H9 (cell line): ENCODE results near the gene WBP1. TPM values are rescaled to one million over a fixed set of nuclear protein-coding genes. Genes with fewer than 3 reads are reported as not detected.

Experiments used
- DNase-seq: peaks from one replicate; pipeline ENCODE4 v3.0.0-alpha.2; 2017
- H2AFZ ChIP-seq: one replicate; pipeline ENCODE4 v1.6.1; 2013; ENCODE audit warnings: mild to moderate bottlenecking, low read length, control low read depth, moderate library complexity
- H2AK5ac ChIP-seq: 2 replicates; pipeline ENCODE4 v1.6.1; 2013; ENCODE audit warnings: low read length, control low read depth, mixed read lengths; ENCODE audit not compliant: insufficient read length
- H2BK120ac ChIP-seq: one replicate; pipeline ENCODE4 v1.6.1; 2013; ENCODE audit warnings: low read depth, mild to moderate bottlenecking, low read length, control low read depth, inconsistent platforms; ENCODE audit not compliant: poor library complexity, severe bottlenecking
- H2BK12ac ChIP-seq: 2 replicates; pipeline ENCODE4 v1.6.1; 2013; ENCODE audit warnings: low read length, control low read depth, mixed read lengths, low read depth; ENCODE audit not compliant: insufficient read length
- H2BK15ac ChIP-seq: 2 replicates; pipeline ENCODE4 v1.6.1; 2013; ENCODE audit warnings: low read depth, low read length, control low read depth
- H2BK20ac ChIP-seq: one replicate; pipeline ENCODE4 v1.6.1; 2013; ENCODE audit warnings: low read depth, mild to moderate bottlenecking, low read length, control low read depth, inconsistent platforms; ENCODE audit not compliant: poor library complexity, severe bottlenecking
- H2BK5ac ChIP-seq: 2 replicates; pipeline ENCODE4 v1.6.1; 2013; ENCODE audit warnings: low read length, control low read depth, mixed read lengths; ENCODE audit not compliant: insufficient read length
- H3K14ac ChIP-seq: 2 replicates; pipeline ENCODE4 v1.6.1; 2013; ENCODE audit warnings: low read length, control low read depth; ENCODE audit not compliant: insufficient read depth
- H3K18ac ChIP-seq: 2 replicates; pipeline ENCODE4 v1.6.1; 2013; ENCODE audit warnings: low read depth, mild to moderate bottlenecking, mixed read lengths, low read length, control low read depth; ENCODE audit not compliant: insufficient read length
- H3K23ac ChIP-seq: 2 replicates; pipeline ENCODE4 v1.6.1; 2013; ENCODE audit warnings: low read length, control low read depth, mixed read lengths, low read depth; ENCODE audit not compliant: insufficient read length
- H3K23me2 ChIP-seq: 2 replicates; pipeline ENCODE4 v1.6.1; 2013; ENCODE audit warnings: low read depth, mild to moderate bottlenecking, mixed read lengths, low read length, control low read depth; ENCODE audit not compliant: insufficient read length, poor library complexity, severe bottlenecking
- H3K27ac ChIP-seq: 2 replicates; pipeline ENCODE4 v1.5.1; 2013; ENCODE audit warnings: low read length, control low read depth, mixed read lengths, low read depth; ENCODE audit not compliant: insufficient read length
- H3K27me3 ChIP-seq: 2 replicates; pipeline ENCODE4 v1.6.1; 2013; ENCODE audit warnings: low read length, control low read depth, inconsistent platforms; ENCODE audit not compliant: insufficient read depth
- H3K4ac ChIP-seq: 2 replicates; pipeline ENCODE4 v1.6.1; 2013; ENCODE audit warnings: low read depth, mild to moderate bottlenecking, control low read depth, inconsistent platforms, low read length, moderate library complexity
- H3K4me1 ChIP-seq: 2 replicates; pipeline ENCODE4 v1.6.1; 2013; ENCODE audit warnings: low read length, control low read depth, inconsistent platforms; ENCODE audit not compliant: insufficient read depth
- H3K4me2 ChIP-seq: 2 replicates; pipeline ENCODE4 v1.6.1; 2013; ENCODE audit warnings: low read length, control low read depth, mixed read lengths; ENCODE audit not compliant: insufficient read length, insufficient read depth
- H3K56ac ChIP-seq: 2 replicates; pipeline ENCODE4 v1.6.1; 2013; ENCODE audit warnings: low read depth, mild to moderate bottlenecking, mixed read lengths, low read length, control low read depth; ENCODE audit not compliant: insufficient read length
- H3K79me1 ChIP-seq: 2 replicates; pipeline ENCODE4 v1.6.1; 2013; ENCODE audit warnings: low read depth, mild to moderate bottlenecking, moderate library complexity, low read length, control low read depth, inconsistent platforms; ENCODE audit not compliant: insufficient read depth, poor library complexity, severe bottlenecking
- H3K79me2 ChIP-seq: 2 replicates; pipeline ENCODE4 v1.6.1; 2013; ENCODE audit warnings: low read length, control low read depth, inconsistent platforms; ENCODE audit not compliant: insufficient read depth
- H3K9ac ChIP-seq: 2 replicates; pipeline ENCODE4 v1.6.1; 2013; ENCODE audit warnings: low read length, control low read depth, mixed read lengths; ENCODE audit not compliant: insufficient read length; ENCODE audit errors: extremely low read depth
- H3K9me3 ChIP-seq: one replicate; pipeline ENCODE4 v1.6.1; 2013; ENCODE audit warnings: low read depth, low read length, inconsistent platforms; ENCODE audit not compliant: control insufficient read depth
- H3T11ph ChIP-seq: one replicate; pipeline ENCODE4 v1.6.1; 2013; ENCODE audit warnings: mild to moderate bottlenecking, low read length, control low read depth, inconsistent platforms
- H4K20me1 ChIP-seq: one replicate; pipeline ENCODE4 v1.6.1; 2013; ENCODE audit not compliant: control insufficient read depth, insufficient read length, insufficient read depth
- H4K5ac ChIP-seq: 2 replicates; pipeline ENCODE4 v1.6.1; 2013; ENCODE audit warnings: low read depth, mild to moderate bottlenecking, mixed read lengths, low read length, control low read depth; ENCODE audit not compliant: insufficient read length
- H4K8ac ChIP-seq: replicated peaks from 2 replicates; pipeline ENCODE4 v1.6.1; 2013; ENCODE audit warnings: low read length, control low read depth, mixed read lengths, low read depth; ENCODE audit not compliant: insufficient read length
- H4K91ac ChIP-seq: 2 replicates; pipeline ENCODE4 v1.6.1; 2013; ENCODE audit warnings: low read depth, mild to moderate bottlenecking, moderate library complexity, mixed read lengths, low read length, control low read depth; ENCODE audit not compliant: insufficient read length
- H3K27ac Mint-ChIP-seq, 3 experiments: 2 replicates in 2 of 3; 3 replicates in 1 of 3; pipeline ENCODE4 v1.8.0; 2020 to 2021; ENCODE audit warnings: mixed read lengths in 3 of 3, mild to moderate bottlenecking in 1 of 3, moderate library complexity in 1 of 3
- H3K27me3 Mint-ChIP-seq: 2 replicates; pipeline ENCODE4 v1.8.0; 2021; ENCODE audit warnings: low read depth, mild to moderate bottlenecking, moderate library complexity, mixed read lengths
- H3K36me3 Mint-ChIP-seq, 3 experiments: 2 replicates in 2 of 3; 3 replicates in 1 of 3; pipeline ENCODE4 v1.8.0; 2020 to 2021; ENCODE audit warnings: low read depth in 3 of 3, mixed read lengths in 3 of 3; ENCODE audit not compliant: insufficient read depth in 1 of 3
- H3K4me1 Mint-ChIP-seq, 2 experiments: 2 replicates each; pipeline ENCODE4 v1.8.0; 2020; ENCODE audit warnings: mixed read lengths in 2 of 2
- H3K4me3 Mint-ChIP-seq, 2 experiments: 2 replicates in 1 of 2; 3 replicates in 1 of 2; pipeline ENCODE4 v1.8.0; 2020 to 2021; ENCODE audit warnings: mild to moderate bottlenecking in 2 of 2, mixed read lengths in 2 of 2, moderate library complexity in 1 of 2
- H3K9me3 Mint-ChIP-seq, 2 experiments: 2 replicates in 1 of 2; 3 replicates in 1 of 2; pipeline ENCODE4 v1.8.0; 2020; ENCODE audit warnings: mild to moderate bottlenecking in 2 of 2, mixed read lengths in 2 of 2, moderate library complexity in 1 of 2
- CTCF ChIP-seq: fragments of 200-600 bp; sonication (generic); conservative IDR thresholded peaks from 3 replicates; pipeline ENCODE4 v1.8.0; 2021; ENCODE audit warnings: antibody characterized with exemption, mild to moderate bottlenecking
- WGBS: extraction: QIAGEN DNeasy Blood & Tissue Kit; methylation state at CpG from one replicate; pipeline ENCODE4 v1.1.7; 2013; ENCODE audit warnings: missing lambda C conversion rate, low lambda C conversion rate, mixed read lengths; ENCODE audit not compliant: insufficient read length; ENCODE audit errors: extremely low coverage; 5-methylcytosine and 5-hydroxymethylcytosine counted together
- total RNA-seq: library from RNA; stranded (reverse); gene quantifications from 2 replicates; pipeline ENCODE4 v1.2.1, GENCODE V29; 2021

WBP1 gene
- total RNA-seq, 1 experiment from 2014 or later, result 82.1 TPM

GRCh38 chr2:74457129-74457548 lies 1.1 kb upstream of the WBP1 start:
- no peak overlapping the region for H4K8ac ChIP-seq
- no peaks in the 10 kb centered on the region for H3K79me1 ChIP-seq
- H3K4me1 ChIP-seq, result peaks cover 2% of the 10 kb centered on the region; the same call in 1 of the 2 replicates
- Mint-ChIP-seq H3K27me3 (no peaks in the 10 kb centered on the region), H3K36me3 (peaks cover 2 to 20% (median 18%) of the 10 kb centered on the region in 3 experiments; a peak in 5 of 7 replicates), H3K9me3 (no peaks in the 10 kb centered on the region), H3K4me3 (peak overlapping the region; percentile 96 to 97), H3K4me1 (peaks cover 30 to 36% of the 10 kb centered on the region in 2 experiments), H3K27ac (peak overlapping the region; percentile 97 to 99 (median 97))
- no peak overlapping the region for H2BK120ac ChIP-seq
- no peak overlapping the region for H4K5ac ChIP-seq
- H3K18ac ChIP-seq, result peak overlapping the region; percentile 16
- peak overlapping the region; percentile 9; the same call in 1 of the 2 replicates for H3K14ac ChIP-seq
- DNase-seq, result no peak
- H2BK5ac ChIP-seq, result no peak overlapping the region
- H2BK20ac ChIP-seq, result no peak overlapping the region
- H3K9me3 ChIP-seq, result no peaks in the 10 kb centered on the region
- no peak for TF ChIP-seq CTCF
- H2AK5ac ChIP-seq, result no peak overlapping the region
- WGBS, result no CpG with 5 or more reads among the region's 27 CpGs
- no peaks in the 10 kb centered on the region for H3K27me3 ChIP-seq
- H3K4me2 ChIP-seq, result peak overlapping the region; percentile 92
- H3K23ac ChIP-seq, result no peak overlapping the region
- no peak overlapping the region for H2BK12ac ChIP-seq
- peaks cover 18% of the 10 kb centered on the region for H3K23me2 ChIP-seq
- no peak overlapping the region for H3T11ph ChIP-seq
- H3K56ac ChIP-seq, result no peak overlapping the region
- no peak overlapping the region for H3K4ac ChIP-seq
- no peaks in the 10 kb centered on the region for H3K79me2 ChIP-seq
- peak overlapping the region; percentile 50 for H3K9ac ChIP-seq
- H4K20me1 ChIP-seq, result peaks cover 2% of the 10 kb centered on the region
- no peak overlapping the region for H2AFZ ChIP-seq
- no peak overlapping the region; the same call in 1 of the 2 replicates for H2BK15ac ChIP-seq
- H3K27ac ChIP-seq, result no peak overlapping the region
- no peak overlapping the region for H4K91ac ChIP-seq
